GM12878 (cell line): ENCODE measurements around the gene RAB31. TPM values are rescaled to one million over a fixed set of nuclear protein-coding genes. Genes with fewer than 3 reads are reported as not detected.

Experiments used
- ATAC-seq: fragments of 200-7000 bp; cut with Tn5 transposase; 3 replicates; pipeline ENCODE4 v1.9.1; 2020; ENCODE audit warnings: mild to moderate bottlenecking, moderate library complexity
- BruUV-seq: library from RNA; stranded (reverse); fragments of 400-500 nt; replicated peaks from 2 replicates; lab custom pipeline; 2021; lab: Mats Ljungman, UMichigan
- CTCF ChIA-PET: fragments of 300-600 bp; sonication (Branson Sonifier 250); formaldehyde crosslinking; extraction: SDS; loops from one replicate; lab custom pipeline; 2021; ENCODE audit warnings: inconsistent platforms; lab: Yijun Ruan, JAX
- POLR2A ChIA-PET: fragments of 350-600 bp; formaldehyde crosslinking; extraction: SDS; loops from one replicate; lab custom pipeline; 2021; ENCODE audit warnings: inconsistent platforms; lab: Charles Lee
- RAD21 ChIA-PET: fragments of 300-600 bp; sonication (Branson Sonifier 250); formaldehyde crosslinking; loops from one replicate; lab custom pipeline; 2023; ENCODE audit warnings: antibody characterized with exemption; ENCODE audit not compliant: unreplicated experiment; lab: Charles Lee
- SMC1A ChIA-PET: fragments of 300-600 bp; sonication (Branson Sonifier 250); formaldehyde crosslinking; loops from one replicate; lab custom pipeline; 2023; ENCODE audit not compliant: unreplicated experiment, uncharacterized antibody; lab: Charles Lee
- DNase-seq: peaks from one replicate; pipeline ENCODE4 v3.0.0-alpha.2; 2011; ENCODE audit warnings: low read depth, low spot score
- FAIRE-seq: peaks from 3 replicates; lab custom pipeline; 2011; peaks lifted over from hg19 to GRCh38; lab: Jason Lieb, UNC
- H2AFZ ChIP-seq: 2 replicates; pipeline ENCODE4 v1.6.0; 2011; ENCODE audit warnings: low read depth, low read length, control low read depth; ENCODE audit not compliant: control insufficient read depth
- H3K27ac ChIP-seq: 2 replicates; pipeline ENCODE4 v1.5.1; 2011; ENCODE audit warnings: control low read depth; ENCODE audit not compliant: control insufficient read depth, insufficient read depth
- H3K27me3 ChIP-seq, 2 experiments: replicated peaks in 1 of 2; 2 replicates each; pipeline versions ENCODE4 v1.6.0 to v1.6.1; 2011; ENCODE audit warnings: low read length in 1 of 2; ENCODE audit not compliant: control insufficient read depth in 2 of 2, insufficient read depth in 2 of 2
- H3K36me3 ChIP-seq, 2 experiments: 2 replicates each; pipeline ENCODE4 v1.5.1; 2011; ENCODE audit warnings: low read length in 1 of 2; ENCODE audit not compliant: control insufficient read depth in 2 of 2, insufficient read depth in 2 of 2
- H3K4me1 ChIP-seq: 2 replicates; pipeline ENCODE4 v1.6.1; 2011; ENCODE audit warnings: mild to moderate bottlenecking, low read length, moderate library complexity, mixed read lengths; ENCODE audit not compliant: control insufficient read depth, insufficient read depth
- H3K4me2 ChIP-seq: 2 replicates; pipeline ENCODE4 v1.6.0; 2011; ENCODE audit warnings: control low read depth; ENCODE audit not compliant: control insufficient read depth, insufficient read depth
- H3K4me3 ChIP-seq: fragments of 200-600 bp; sonication (generic); 2 replicates; pipeline ENCODE4 v1.5.1; 2016
- H3K79me2 ChIP-seq: 2 replicates; pipeline ENCODE4 v1.6.0; 2011; ENCODE audit warnings: low read length; ENCODE audit not compliant: control insufficient read depth, insufficient read depth
- H3K9ac ChIP-seq: 2 replicates; pipeline ENCODE4 v1.8.0; 2011; ENCODE audit warnings: low read length, control low read depth, mixed read lengths; ENCODE audit not compliant: control insufficient read depth, insufficient read depth
- H3K9me3 ChIP-seq: replicated peaks from 3 replicates; pipeline ENCODE4 v1.5.1; 2011; ENCODE audit warnings: mild to moderate bottlenecking, low read length; ENCODE audit not compliant: control insufficient read depth, insufficient read depth
- H4K20me1 ChIP-seq: 2 replicates; pipeline ENCODE4 v1.6.0; 2011; ENCODE audit not compliant: control insufficient read depth, insufficient read depth
- BMI1 ChIP-seq: fragments of 450-650 bp; IDR thresholded peaks from 2 replicates; pipeline ENCODE4 v1.6.1; 2016; ENCODE audit warnings: mild to moderate bottlenecking, moderate library complexity, borderline replicate concordance
- HDGF ChIP-seq: fragments of 450-650 bp; IDR thresholded peaks from 2 replicates; pipeline ENCODE4 v1.6.1; 2016; ENCODE audit warnings: antibody characterized with exemption
- RB1 ChIP-seq: fragments of 450-650 bp; formaldehyde crosslinking; IDR thresholded peaks from 2 replicates; pipeline ENCODE4 v1.6.1; 2017; ENCODE audit warnings: mild to moderate bottlenecking, borderline replicate concordance
- SMAD5 ChIP-seq: IDR thresholded peaks from 2 replicates; pipeline ENCODE4 v1.6.1; 2016; ENCODE audit warnings: antibody characterized with exemption, low read depth
- SMARCA5 ChIP-seq: fragments of 450-650 bp; IDR thresholded peaks from 2 replicates; pipeline ENCODE4 v1.6.1; 2017; ENCODE audit warnings: mild to moderate bottlenecking
- SMC3 ChIP-seq: IDR thresholded peaks from 2 replicates; pipeline ENCODE4 v1.6.1; 2011; ENCODE audit warnings: low read length, improper control_type of control experiment, borderline replicate concordance
- SREBF1 ChIP-seq: IDR thresholded peaks from 2 replicates; pipeline ENCODE4 v1.6.1; 2012; ENCODE audit warnings: mild to moderate bottlenecking, low read length
- STAT1 ChIP-seq: fragments of 450-650 bp; conservative IDR thresholded peaks from 2 replicates; pipeline ENCODE4 v1.6.1; 2014; ENCODE audit warnings: antibody characterized with exemption, mild to moderate bottlenecking
- WRNIP1 ChIP-seq: IDR thresholded peaks from 2 replicates; pipeline ENCODE4 v1.6.1; 2011; ENCODE audit warnings: low read depth, low read length, improper control_type of control experiment, borderline replicate concordance
- WGBS: methylation state at CpG from one replicate; pipeline ENCODE4 v1.1.6; 2016; ENCODE audit warnings: low lambda C conversion rate; ENCODE audit not compliant: insufficient replicate concordance, insufficient coverage; ENCODE audit errors: missing lambda C conversion rate; 5-methylcytosine and 5-hydroxymethylcytosine counted together
- in situ Hi-C: fragments of 300-500 bp; cut with MboI; formaldehyde crosslinking; loops from 9 replicates; pipeline ENCODE4 v1.14.3; 2018; ENCODE audit warnings: mixed read lengths
- intact Hi-C: fragments of 100-400 bp; cut with micrococcal nuclease; formaldehyde crosslinking; loops from one replicate; pipeline ENCODE4 v1.14.2; 2022; ENCODE audit not compliant: unreplicated experiment
- polyA plus RNA-seq, 11 experiments: library from polyadenylated mRNA; depleted of rRNA in 4 of 11; unstranded in 6 of 11; stranded (reverse) in 5 of 11; fragments of >200 nt; fragmentation: Nextera tagmentation in 4 of 11; fragmentation: Illumina TruSeq in 1 of 11; extraction: Ambion mirVana in 4 of 11; extraction: Trizol in 1 of 11; gene quantifications; 1 replicate in 1 of 11; 2 replicates in 10 of 11; pipeline versions ENCODE4 v1.2.1 to v1.2.3, GENCODE V29; 2011 to 2016; ENCODE audit warnings: inconsistent platforms in 2 of 11, missing spikeins in 2 of 11, low read depth in 1 of 11
- total RNA-seq, 4 experiments: library from RNA; depleted of rRNA in 3 of 4; stranded (reverse); fragments of >200 nt in 3 of 4; fragmentation: Illumina TruSeq in 1 of 4; extraction: Trizol in 1 of 4; gene quantifications; 2 replicates each; pipeline versions ENCODE4 v1.2.1 to v1.2.3, GENCODE V29; 2013 to 2021
- TF ChIP-seq, protein P1 (sequence below): fragments of 450-650 bp; formaldehyde crosslinking; IDR thresholded peaks from 2 replicates; pipeline ENCODE4 v1.5.0; 2022; ENCODE audit warnings: mild to moderate bottlenecking, missing genetic modification characterization
- TF ChIP-seq, protein P2 (sequence below): fragments of 450-650 bp; formaldehyde crosslinking; IDR thresholded peaks from 2 replicates; pipeline ENCODE4 v1.4.0; 2022; ENCODE audit warnings: mild to moderate bottlenecking, moderate library complexity
- TF ChIP-seq, protein P3 (sequence below): fragments of 450-650 bp; conservative IDR thresholded peaks from 2 replicates; pipeline ENCODE4 v1.6.1; 2017; ENCODE audit warnings: mild to moderate bottlenecking, moderate library complexity
- TF ChIP-seq, protein P4 (sequence below): fragments of 450-650 bp; IDR thresholded peaks from 2 replicates; pipeline ENCODE4 v1.6.1; 2017; ENCODE audit warnings: antibody characterized with exemption, mild to moderate bottlenecking, moderate library complexity

RAB31 gene
- total and polyA plus RNA-seq, 10 of the 15 experiments (the other 5 are each of a cell fraction or from before 2014, with no cell fraction given) = 0.80 to 23.3 (median 12.2) TPM

DNA sequence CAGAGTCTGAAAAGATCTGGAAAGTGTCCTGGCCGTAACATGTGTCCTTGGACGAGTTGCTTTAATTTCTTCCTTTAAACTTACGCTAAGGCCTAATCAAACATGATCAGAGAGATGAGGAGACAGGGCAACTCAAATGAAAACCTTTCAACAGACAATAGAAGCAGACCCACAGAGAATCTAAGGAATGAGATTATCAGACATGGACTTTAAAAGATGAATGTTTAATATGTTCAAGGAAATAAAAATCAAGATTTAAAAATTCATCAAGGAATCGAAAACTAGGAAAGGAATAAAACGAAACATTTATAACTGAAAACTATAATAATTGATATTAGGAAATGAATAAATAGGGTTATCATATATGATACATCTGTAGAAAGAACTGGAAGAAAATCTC is 55.1 kb downstream of the RAB31 start:
- ATAC-seq = no peak
- no TSS peak for BruUV-seq
- Histone ChIP-seq H3K9me3 (no peaks in the 10 kb centered on the region), H3K4me1 (no peaks in the 10 kb centered on the region), H4K20me1 (no peaks in the 10 kb centered on the region), H3K9ac (no peak overlapping the region), H3K36me3 (no peaks in the 10 kb centered on the region), H3K4me2 (no peak overlapping the region), H2AFZ (no peak overlapping the region), H3K27ac (no peak overlapping the region), H3K4me3 (no peak overlapping the region), H3K27me3 (no peaks in the 10 kb centered on the region), H3K79me2 (no peaks in the 10 kb centered on the region)
- CTCF ChIA-PET = no interaction called here
- in situ Hi-C loops (no loop called here), intact Hi-C loops (no loop called here)
- 98% methylated on average over 5 of the region's 5 CpGs for WGBS
- DNase-seq = no peak
- RAD21 ChIA-PET = no interaction called here
- SMC1A ChIA-PET = no interaction called here
- no peak for FAIRE-seq
- POLR2A ChIA-PET = no interaction called here
- TF ChIP-seq, protein P1, sequence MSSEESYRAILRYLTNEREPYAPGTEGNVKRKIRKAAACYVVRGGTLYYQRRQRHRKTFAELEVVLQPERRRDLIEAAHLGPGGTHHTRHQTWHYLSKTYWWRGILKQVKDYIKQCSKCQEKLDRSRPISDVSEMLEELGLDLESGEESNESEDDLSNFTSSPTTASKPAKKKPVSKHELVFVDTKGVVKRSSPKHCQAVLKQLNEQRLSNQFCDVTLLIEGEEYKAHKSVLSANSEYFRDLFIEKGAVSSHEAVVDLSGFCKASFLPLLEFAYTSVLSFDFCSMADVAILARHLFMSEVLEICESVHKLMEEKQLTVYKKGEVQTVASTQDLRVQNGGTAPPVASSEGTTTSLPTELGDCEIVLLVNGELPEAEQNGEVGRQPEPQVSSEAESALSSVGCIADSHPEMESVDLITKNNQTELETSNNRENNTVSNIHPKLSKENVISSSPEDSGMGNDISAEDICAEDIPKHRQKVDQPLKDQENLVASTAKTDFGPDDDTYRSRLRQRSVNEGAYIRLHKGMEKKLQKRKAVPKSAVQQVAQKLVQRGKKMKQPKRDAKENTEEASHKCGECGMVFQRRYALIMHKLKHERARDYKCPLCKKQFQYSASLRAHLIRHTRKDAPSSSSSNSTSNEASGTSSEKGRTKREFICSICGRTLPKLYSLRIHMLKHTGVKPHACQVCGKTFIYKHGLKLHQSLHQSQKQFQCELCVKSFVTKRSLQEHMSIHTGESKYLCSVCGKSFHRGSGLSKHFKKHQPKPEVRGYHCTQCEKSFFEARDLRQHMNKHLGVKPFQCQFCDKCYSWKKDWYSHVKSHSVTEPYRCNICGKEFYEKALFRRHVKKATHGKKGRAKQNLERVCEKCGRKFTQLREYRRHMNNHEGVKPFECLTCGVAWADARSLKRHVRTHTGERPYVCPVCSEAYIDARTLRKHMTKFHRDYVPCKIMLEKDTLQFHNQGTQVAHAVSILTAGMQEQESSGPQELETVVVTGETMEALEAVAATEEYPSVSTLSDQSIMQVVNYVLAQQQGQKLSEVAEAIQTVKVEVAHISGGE (CRISPR knock-in tag) = no peak
- TF ChIP-seq STAT1 = no peak
- TF ChIP-seq, protein P2, sequence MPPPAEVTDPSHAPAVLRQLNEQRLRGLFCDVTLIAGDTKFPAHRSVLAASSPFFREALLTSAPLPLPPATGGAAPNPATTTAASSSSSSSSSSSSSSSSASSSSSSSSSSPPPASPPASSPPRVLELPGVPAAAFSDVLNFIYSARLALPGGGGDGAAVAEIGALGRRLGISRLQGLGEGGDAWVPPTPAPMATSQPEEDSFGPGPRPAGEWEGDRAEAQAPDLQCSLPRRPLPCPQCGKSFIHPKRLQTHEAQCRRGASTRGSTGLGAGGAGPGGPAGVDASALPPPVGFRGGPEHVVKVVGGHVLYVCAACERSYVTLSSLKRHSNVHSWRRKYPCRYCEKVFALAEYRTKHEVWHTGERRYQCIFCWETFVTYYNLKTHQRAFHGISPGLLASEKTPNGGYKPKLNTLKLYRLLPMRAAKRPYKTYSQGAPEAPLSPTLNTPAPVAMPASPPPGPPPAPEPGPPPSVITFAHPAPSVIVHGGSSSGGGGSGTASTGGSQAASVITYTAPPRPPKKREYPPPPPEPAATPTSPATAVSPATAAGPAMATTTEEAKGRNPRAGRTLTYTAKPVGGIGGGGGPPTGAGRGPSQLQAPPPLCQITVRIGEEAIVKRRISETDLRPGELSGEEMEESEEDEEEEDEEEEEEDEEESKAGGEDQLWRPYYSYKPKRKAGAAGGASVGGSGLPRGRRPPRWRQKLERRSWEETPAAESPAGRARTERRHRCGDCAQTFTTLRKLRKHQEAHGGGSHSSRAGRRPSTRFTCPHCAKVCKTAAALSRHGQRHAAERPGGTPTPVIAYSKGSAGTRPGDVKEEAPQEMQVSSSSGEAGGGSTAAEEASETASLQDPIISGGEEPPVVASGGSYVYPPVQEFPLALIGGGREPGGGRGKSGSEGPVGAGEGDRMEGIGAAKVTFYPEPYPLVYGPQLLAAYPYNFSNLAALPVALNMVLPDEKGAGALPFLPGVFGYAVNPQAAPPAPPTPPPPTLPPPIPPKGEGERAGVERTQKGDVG (CRISPR knock-in tag) = no peak
- no peak for TF ChIP-seq SMAD5
- TF ChIP-seq WRNIP1 = no peak
- TF ChIP-seq SMC3 = no peak
- TF ChIP-seq, protein P3, sequence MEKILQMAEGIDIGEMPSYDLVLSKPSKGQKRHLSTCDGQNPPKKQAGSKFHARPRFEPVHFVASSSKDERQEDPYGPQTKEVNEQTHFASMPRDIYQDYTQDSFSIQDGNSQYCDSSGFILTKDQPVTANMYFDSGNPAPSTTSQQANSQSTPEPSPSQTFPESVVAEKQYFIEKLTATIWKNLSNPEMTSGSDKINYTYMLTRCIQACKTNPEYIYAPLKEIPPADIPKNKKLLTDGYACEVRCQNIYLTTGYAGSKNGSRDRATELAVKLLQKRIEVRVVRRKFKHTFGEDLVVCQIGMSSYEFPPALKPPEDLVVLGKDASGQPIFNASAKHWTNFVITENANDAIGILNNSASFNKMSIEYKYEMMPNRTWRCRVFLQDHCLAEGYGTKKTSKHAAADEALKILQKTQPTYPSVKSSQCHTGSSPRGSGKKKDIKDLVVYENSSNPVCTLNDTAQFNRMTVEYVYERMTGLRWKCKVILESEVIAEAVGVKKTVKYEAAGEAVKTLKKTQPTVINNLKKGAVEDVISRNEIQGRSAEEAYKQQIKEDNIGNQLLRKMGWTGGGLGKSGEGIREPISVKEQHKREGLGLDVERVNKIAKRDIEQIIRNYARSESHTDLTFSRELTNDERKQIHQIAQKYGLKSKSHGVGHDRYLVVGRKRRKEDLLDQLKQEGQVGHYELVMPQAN = no peak
- TF ChIP-seq, protein P4, sequence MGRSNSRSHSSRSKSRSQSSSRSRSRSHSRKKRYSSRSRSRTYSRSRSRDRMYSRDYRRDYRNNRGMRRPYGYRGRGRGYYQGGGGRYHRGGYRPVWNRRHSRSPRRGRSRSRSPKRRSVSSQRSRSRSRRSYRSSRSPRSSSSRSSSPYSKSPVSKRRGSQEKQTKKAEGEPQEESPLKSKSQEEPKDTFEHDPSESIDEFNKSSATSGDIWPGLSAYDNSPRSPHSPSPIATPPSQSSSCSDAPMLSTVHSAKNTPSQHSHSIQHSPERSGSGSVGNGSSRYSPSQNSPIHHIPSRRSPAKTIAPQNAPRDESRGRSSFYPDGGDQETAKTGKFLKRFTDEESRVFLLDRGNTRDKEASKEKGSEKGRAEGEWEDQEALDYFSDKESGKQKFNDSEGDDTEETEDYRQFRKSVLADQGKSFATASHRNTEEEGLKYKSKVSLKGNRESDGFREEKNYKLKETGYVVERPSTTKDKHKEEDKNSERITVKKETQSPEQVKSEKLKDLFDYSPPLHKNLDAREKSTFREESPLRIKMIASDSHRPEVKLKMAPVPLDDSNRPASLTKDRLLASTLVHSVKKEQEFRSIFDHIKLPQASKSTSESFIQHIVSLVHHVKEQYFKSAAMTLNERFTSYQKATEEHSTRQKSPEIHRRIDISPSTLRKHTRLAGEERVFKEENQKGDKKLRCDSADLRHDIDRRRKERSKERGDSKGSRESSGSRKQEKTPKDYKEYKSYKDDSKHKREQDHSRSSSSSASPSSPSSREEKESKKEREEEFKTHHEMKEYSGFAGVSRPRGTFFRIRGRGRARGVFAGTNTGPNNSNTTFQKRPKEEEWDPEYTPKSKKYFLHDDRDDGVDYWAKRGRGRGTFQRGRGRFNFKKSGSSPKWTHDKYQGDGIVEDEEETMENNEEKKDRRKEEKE = no peak
- no peak for TF ChIP-seq RB1
- TF ChIP-seq SREBF1 = no peak
- TF ChIP-seq SMARCA5 = no peak
- TF ChIP-seq BMI1 = no peak
- TF ChIP-seq HDGF = no peak
